ENCODE data around the gene CHID1. TPM values are rescaled to one million over a fixed set of nuclear protein-coding genes. Genes with fewer than 3 reads are reported as not detected.
A peak's percentile ranks its signal among the peaks of the same experiment; 100 is the strongest.

CHID1 gene
- polyA plus RNA-seq, 1 donor from 2014 or later = 51.2 TPM

DNA sequence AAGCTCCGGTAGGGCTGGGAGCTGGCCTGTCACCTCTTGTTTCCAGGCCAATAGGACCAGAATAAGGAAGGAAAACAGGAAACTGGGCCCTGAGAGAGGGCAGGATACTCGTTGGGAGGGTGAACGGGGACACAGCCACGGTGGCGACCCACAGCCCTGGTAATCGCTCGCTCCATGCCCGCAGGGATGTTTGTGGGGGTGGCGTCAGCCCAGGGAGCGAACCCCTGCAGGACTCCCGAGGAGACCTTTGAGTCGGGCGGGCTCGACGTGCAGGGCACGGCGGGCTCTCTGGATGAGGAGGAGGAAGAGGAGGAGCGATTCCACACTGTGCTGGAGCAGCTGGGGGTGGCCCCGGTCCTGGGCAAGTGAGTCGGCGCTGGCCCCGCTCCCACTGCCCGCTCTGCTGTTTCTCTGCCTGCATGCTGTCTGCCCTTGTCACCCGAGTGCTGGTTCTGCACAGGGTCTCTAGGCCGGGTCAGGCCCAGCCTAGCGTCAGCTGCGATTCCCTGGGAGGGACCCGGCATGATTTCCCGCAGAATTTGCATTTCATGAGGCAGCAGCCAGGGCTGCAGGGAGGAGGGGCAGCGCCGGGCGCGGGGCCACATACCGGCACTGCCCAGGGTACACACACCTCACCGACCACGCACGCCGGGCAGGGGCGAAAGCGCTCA lies 81.3 kb downstream of the CHID1 start:
- no peaks in the 10 kb centered on the region for H3K79me2 ChIP-seq (replicated peaks; ENCODE audit: insufficient read depth, low read length)
- no peaks in the 10 kb centered on the region for H4K20me1 ChIP-seq (ENCODE audit: insufficient read depth)
- no peaks in the 10 kb centered on the region for H3K9me3 ChIP-seq (ENCODE audit: low read length)
- peaks cover 42% of the 10 kb centered on the region for H3K27me3 ChIP-seq (ENCODE audit: insufficient read depth, low read depth, low read length)
- no peak for TF ChIP-seq EZH2 (IDR thresholded peaks at IDR 0.05; ENCODE audit: borderline replicate concordance, insufficient read depth, low read length, poor library complexity, severe bottlenecking)
- no peak overlapping the region for H3K27ac ChIP-seq (ENCODE audit: low read length)
- H3K9ac ChIP-seq (ENCODE audit: low read length) = peak overlapping the region; percentile 15
- no peak overlapping the region for H2AFZ ChIP-seq (ENCODE audit: low read depth, low read length)
- H3K4me3 ChIP-seq (ENCODE audit: low read length) = peak overlapping the region; percentile 69
- H3K9me2 ChIP-seq (ENCODE audit: insufficient read depth, low read length) = no peaks in the 10 kb centered on the region
- no peaks in the 10 kb centered on the region for H3K36me3 ChIP-seq (ENCODE audit: insufficient read depth, low read length)
- no peaks in the 10 kb centered on the region for H3F3A ChIP-seq (ENCODE audit: insufficient read depth, low read length, poor library complexity, severe bottlenecking)
- no peak overlapping the region for H3K4me2 ChIP-seq (ENCODE audit: low read length)

DNA sequence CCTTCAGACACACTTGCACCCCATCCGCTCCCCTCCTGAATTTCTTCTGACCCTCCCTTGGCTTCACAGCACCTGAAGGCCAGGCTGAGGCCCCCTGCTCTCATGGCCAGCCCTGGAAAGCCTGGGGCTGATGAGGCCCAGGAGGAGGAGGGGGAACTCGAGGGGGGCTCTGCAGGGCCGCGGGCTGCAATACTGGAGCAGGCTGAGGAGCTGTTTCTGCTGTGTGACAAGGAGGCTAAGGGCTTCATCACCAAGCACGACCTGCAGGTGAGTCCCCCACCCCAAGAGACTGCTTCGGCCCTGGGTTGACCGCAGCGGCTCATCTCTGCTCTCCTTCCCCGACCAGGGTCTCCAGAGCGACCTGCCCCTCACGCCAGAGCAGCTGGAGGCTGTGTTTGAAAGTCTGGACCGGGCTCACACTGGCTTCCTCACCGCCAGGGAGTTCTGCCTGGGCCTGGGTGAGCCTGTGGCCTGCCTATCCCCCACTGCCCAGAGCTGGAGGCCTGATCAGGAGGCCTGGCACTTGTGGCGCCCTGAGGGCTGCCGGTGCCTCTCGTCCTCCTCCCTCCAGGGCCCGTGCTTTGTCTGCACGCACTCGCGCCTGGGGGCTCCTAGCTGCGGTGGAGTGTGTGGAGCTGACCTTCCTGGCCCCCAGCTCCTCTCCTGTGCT lies 82.0 kb downstream of the CHID1 start:
- H3F3A ChIP-seq (ENCODE audit: insufficient read depth, low read length, poor library complexity, severe bottlenecking) = no peaks in the 10 kb centered on the region
- H3K4me2 ChIP-seq (ENCODE audit: low read length) = no peak overlapping the region
- peaks cover 42% of the 10 kb centered on the region for H3K27me3 ChIP-seq (ENCODE audit: insufficient read depth, low read depth, low read length)
- peak overlapping the region; percentile 69 for H3K4me3 ChIP-seq (ENCODE audit: low read length)
- H3K9me3 ChIP-seq (ENCODE audit: low read length) = no peaks in the 10 kb centered on the region
- no peaks in the 10 kb centered on the region for H3K36me3 ChIP-seq (ENCODE audit: insufficient read depth, low read length)
- H3K79me2 ChIP-seq (replicated peaks; ENCODE audit: insufficient read depth, low read length) = no peaks in the 10 kb centered on the region
- H4K20me1 ChIP-seq (ENCODE audit: insufficient read depth) = no peaks in the 10 kb centered on the region
- no peak for TF ChIP-seq EZH2 (IDR thresholded peaks at IDR 0.05; ENCODE audit: borderline replicate concordance, insufficient read depth, low read length, poor library complexity, severe bottlenecking)
- TF ChIP-seq POLR2AphosphoS5 (IDR thresholded peaks at IDR 0.05) = no peak
- TF ChIP-seq, protein P1, sequence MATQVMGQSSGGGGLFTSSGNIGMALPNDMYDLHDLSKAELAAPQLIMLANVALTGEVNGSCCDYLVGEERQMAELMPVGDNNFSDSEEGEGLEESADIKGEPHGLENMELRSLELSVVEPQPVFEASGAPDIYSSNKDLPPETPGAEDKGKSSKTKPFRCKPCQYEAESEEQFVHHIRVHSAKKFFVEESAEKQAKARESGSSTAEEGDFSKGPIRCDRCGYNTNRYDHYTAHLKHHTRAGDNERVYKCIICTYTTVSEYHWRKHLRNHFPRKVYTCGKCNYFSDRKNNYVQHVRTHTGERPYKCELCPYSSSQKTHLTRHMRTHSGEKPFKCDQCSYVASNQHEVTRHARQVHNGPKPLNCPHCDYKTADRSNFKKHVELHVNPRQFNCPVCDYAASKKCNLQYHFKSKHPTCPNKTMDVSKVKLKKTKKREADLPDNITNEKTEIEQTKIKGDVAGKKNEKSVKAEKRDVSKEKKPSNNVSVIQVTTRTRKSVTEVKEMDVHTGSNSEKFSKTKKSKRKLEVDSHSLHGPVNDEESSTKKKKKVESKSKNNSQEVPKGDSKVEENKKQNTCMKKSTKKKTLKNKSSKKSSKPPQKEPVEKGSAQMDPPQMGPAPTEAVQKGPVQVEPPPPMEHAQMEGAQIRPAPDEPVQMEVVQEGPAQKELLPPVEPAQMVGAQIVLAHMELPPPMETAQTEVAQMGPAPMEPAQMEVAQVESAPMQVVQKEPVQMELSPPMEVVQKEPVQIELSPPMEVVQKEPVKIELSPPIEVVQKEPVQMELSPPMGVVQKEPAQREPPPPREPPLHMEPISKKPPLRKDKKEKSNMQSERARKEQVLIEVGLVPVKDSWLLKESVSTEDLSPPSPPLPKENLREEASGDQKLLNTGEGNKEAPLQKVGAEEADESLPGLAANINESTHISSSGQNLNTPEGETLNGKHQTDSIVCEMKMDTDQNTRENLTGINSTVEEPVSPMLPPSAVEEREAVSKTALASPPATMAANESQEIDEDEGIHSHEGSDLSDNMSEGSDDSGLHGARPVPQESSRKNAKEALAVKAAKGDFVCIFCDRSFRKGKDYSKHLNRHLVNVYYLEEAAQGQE (IDR thresholded peaks at IDR 0.05; ENCODE audit: borderline replicate concordance) = no peak
- TF ChIP-seq SMC3 (conservative IDR thresholded peaks at IDR 0.05; ENCODE audit: poor library complexity) = no peak
- TF ChIP-seq RAD21 (conservative IDR thresholded peaks at IDR 0.05) = no peak
- TF ChIP-seq TAF1 (IDR thresholded peaks at IDR 0.05; ENCODE audit: low read depth) = no peak
- TF ChIP-seq, protein P2, sequence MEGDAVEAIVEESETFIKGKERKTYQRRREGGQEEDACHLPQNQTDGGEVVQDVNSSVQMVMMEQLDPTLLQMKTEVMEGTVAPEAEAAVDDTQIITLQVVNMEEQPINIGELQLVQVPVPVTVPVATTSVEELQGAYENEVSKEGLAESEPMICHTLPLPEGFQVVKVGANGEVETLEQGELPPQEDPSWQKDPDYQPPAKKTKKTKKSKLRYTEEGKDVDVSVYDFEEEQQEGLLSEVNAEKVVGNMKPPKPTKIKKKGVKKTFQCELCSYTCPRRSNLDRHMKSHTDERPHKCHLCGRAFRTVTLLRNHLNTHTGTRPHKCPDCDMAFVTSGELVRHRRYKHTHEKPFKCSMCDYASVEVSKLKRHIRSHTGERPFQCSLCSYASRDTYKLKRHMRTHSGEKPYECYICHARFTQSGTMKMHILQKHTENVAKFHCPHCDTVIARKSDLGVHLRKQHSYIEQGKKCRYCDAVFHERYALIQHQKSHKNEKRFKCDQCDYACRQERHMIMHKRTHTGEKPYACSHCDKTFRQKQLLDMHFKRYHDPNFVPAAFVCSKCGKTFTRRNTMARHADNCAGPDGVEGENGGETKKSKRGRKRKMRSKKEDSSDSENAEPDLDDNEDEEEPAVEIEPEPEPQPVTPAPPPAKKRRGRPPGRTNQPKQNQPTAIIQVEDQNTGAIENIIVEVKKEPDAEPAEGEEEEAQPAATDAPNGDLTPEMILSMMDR (IDR thresholded peaks at IDR 0.05; ENCODE audit: poor library complexity, severe bottlenecking) = no peak
- TF ChIP-seq EP300 (conservative IDR thresholded peaks at IDR 0.05; ENCODE audit: poor library complexity, severe bottlenecking) = no peak
- TF ChIP-seq MXI1 (conservative IDR thresholded peaks at IDR 0.05; ENCODE audit: poor library complexity, severe bottlenecking) = no peak
- no peak overlapping the region for H2AFZ ChIP-seq (ENCODE audit: low read depth, low read length)
- H3K27ac ChIP-seq (ENCODE audit: low read length) = no peak overlapping the region
- H3K9ac ChIP-seq (ENCODE audit: low read length) = peak overlapping the region; percentile 25
- H3K9me2 ChIP-seq (ENCODE audit: insufficient read depth, low read length) = no peaks in the 10 kb centered on the region

Measured in neural cell (in vitro differentiated cells).